HepG2 (cell line): ENCODE results near the gene FBXO24. TPM values are rescaled to one million over a fixed set of nuclear protein-coding genes. Genes with fewer than 3 reads are reported as not detected.

ENCODE experiments used
- ARHGAP35 ChIP-seq: sonication (generic); formaldehyde crosslinking; IDR thresholded peaks from 2 replicates; pipeline ENCODE4 v1.9.0; 2022; ENCODE audit warnings: mild to moderate bottlenecking, inconsistent platforms, moderate library complexity, missing genetic modification reagents, borderline replicate concordance
- ARNT ChIP-seq: fragments of 450-650 bp; IDR thresholded peaks from 2 replicates; pipeline ENCODE4 v1.6.1; 2017
- CHCHD3 ChIP-seq: sonication (generic); formaldehyde crosslinking; IDR thresholded peaks from 2 replicates; pipeline ENCODE4 v1.8.0; 2022; ENCODE audit warnings: mild to moderate bottlenecking, missing genetic modification reagents, moderate library complexity
- GFI1 ChIP-seq: sonication (generic); formaldehyde crosslinking; IDR thresholded peaks from 2 replicates; pipeline ENCODE4 v1.5.0; 2020; ENCODE audit warnings: missing genetic modification reagents, mild to moderate bottlenecking, borderline replicate concordance
- MAF1 ChIP-seq: sonication (generic); formaldehyde crosslinking; IDR thresholded peaks from 2 replicates; pipeline ENCODE4 v1.5.0; 2020; ENCODE audit warnings: missing genetic modification reagents, borderline replicate concordance
- THYN1 ChIP-seq: sonication (generic); formaldehyde crosslinking; IDR thresholded peaks from 2 replicates; pipeline ENCODE4 v1.8.1; 2023; ENCODE audit warnings: low read depth, mild to moderate bottlenecking, moderate library complexity, missing genetic modification reagents, borderline replicate concordance
- ZBED4 ChIP-seq: sonication (generic); formaldehyde crosslinking; IDR thresholded peaks from 2 replicates; pipeline ENCODE4 v1.4.0; 2020; ENCODE audit warnings: missing genetic modification reagents, borderline replicate concordance
- ZBTB20 ChIP-seq: sonication (generic); formaldehyde crosslinking; IDR thresholded peaks from 2 replicates; pipeline ENCODE4 v1.8.1; 2023; ENCODE audit warnings: missing genetic modification reagents, low read depth, mild to moderate bottlenecking, borderline replicate concordance
- ZBTB37 ChIP-seq: sonication (generic); formaldehyde crosslinking; IDR thresholded peaks from 2 replicates; pipeline ENCODE4 v1.4.0; 2020; ENCODE audit warnings: mild to moderate bottlenecking, missing genetic modification reagents
- ZFX ChIP-seq: sonication (generic); formaldehyde crosslinking; IDR thresholded peaks from 2 replicates; pipeline ENCODE4 v1.4.0; 2020; ENCODE audit warnings: mild to moderate bottlenecking, low read depth, missing genetic modification reagents, moderate library complexity
- ZFY ChIP-seq: sonication (generic); formaldehyde crosslinking; IDR thresholded peaks from 2 replicates; pipeline ENCODE4 v1.4.0; 2020; ENCODE audit warnings: missing genetic modification reagents
- ZNF331 ChIP-seq: sonication (generic); formaldehyde crosslinking; IDR thresholded peaks from 2 replicates; pipeline ENCODE4 v1.4.0; 2020; ENCODE audit warnings: missing genetic modification reagents
- ZNF841 ChIP-seq: sonication (generic); formaldehyde crosslinking; IDR thresholded peaks from 2 replicates; pipeline ENCODE4 v1.8.1; 2023; ENCODE audit warnings: missing genetic modification reagents, borderline replicate concordance
- ZSCAN25 ChIP-seq: sonication (generic); formaldehyde crosslinking; IDR thresholded peaks from 2 replicates; pipeline ENCODE4 v1.8.0; 2022; ENCODE audit warnings: mild to moderate bottlenecking, missing genetic modification reagents
- polyA plus RNA-seq, 8 experiments: library from polyadenylated mRNA; depleted of rRNA in 3 of 8; stranded (reverse) in 7 of 8; unstranded in 1 of 8; fragments of >200 nt; fragmentation: Illumina TruSeq in 4 of 8; extraction: Trizol in 4 of 8; gene quantifications; 2 replicates each; pipeline versions ENCODE4 v1.2.1 to v1.2.3, GENCODE V29; 2011 to 2016; ENCODE audit warnings: low read depth in 4 of 8, missing spikeins in 1 of 8, mixed read lengths in 1 of 8; ENCODE audit not compliant: insufficient read depth in 1 of 8
- total RNA-seq, 5 experiments: library from RNA; depleted of rRNA; stranded (reverse); fragments of >200 nt; fragmentation: Illumina TruSeq; extraction: Trizol; gene quantifications; 2 replicates each; pipeline ENCODE4 v1.2.3, GENCODE V29; 2016; ENCODE audit warnings: low read depth in 1 of 5
- TF ChIP-seq, protein P1 (sequence below): sonication (generic); formaldehyde crosslinking; IDR thresholded peaks from 2 replicates; pipeline ENCODE4 v1.8.1; 2023; ENCODE audit warnings: mild to moderate bottlenecking, inconsistent platforms, moderate library complexity, missing genetic modification reagents, borderline replicate concordance
- TF ChIP-seq, protein P2 (sequence below): IDR thresholded peaks from 2 replicates; pipeline ENCODE4 v1.6.1; 2012; ENCODE audit warnings: low read depth, low read length, improper control_type of control experiment
- TF ChIP-seq, protein P3 (sequence below): sonication (generic); formaldehyde crosslinking; IDR thresholded peaks from 2 replicates; pipeline ENCODE4 v1.4.0; 2020; ENCODE audit warnings: mild to moderate bottlenecking, low read depth, missing genetic modification reagents
- TF ChIP-seq, protein P4 (sequence below): sonication (generic); formaldehyde crosslinking; IDR thresholded peaks from 2 replicates; pipeline ENCODE4 v1.5.0; 2020; ENCODE audit warnings: missing genetic modification reagents, mild to moderate bottlenecking, borderline replicate concordance

FBXO24 gene
- total and polyA plus RNA-seq, 2 of the 13 experiments (the other 11 are each of a cell fraction or from before 2014, with no cell fraction given): 0.20 to 0.55 TPM

GRCh38 chr7:100539436-100540006, 46.6 kb upstream of the FBXO24 start (continued):
- TF ChIP-seq, protein P1, sequence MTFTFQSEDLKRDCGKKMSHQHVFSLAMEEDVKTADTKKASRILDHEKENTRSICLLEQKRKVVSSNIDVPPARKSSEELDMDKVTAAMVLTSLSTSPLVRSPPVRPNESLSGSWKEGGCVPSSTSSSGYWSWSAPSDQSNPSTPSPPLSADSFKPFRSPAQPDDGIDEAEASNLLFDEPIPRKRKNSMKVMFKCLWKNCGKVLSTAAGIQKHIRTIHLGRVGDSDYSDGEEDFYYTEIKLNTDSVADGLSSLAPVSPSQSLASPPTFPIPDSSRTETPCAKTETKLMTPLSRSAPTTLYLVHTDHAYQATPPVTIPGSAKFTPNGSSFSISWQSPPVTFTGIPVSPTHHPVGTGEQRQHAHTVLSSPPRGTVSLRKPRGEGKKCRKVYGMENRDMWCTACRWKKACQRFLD (CRISPR knock-in tag): no peak
- TF ChIP-seq ZFX (CRISPR knock-in tag): no peak
- 0 out of 2 replicates have a peak, but pooled peaks have one; percentile 3 for TF ChIP-seq ZNF331 (CRISPR knock-in tag)
- no peak for TF ChIP-seq ARNT
- 0 out of 2 replicates have a peak, but pooled peaks have one; percentile 8 for TF ChIP-seq GFI1 (CRISPR knock-in tag)
- TF ChIP-seq THYN1: no peak
- no peak; the same call in none of the 2 replicates for TF ChIP-seq ARHGAP35
- no peak for TF ChIP-seq ZBTB37 (CRISPR knock-in tag)
- no peak for TF ChIP-seq ZNF841 (CRISPR knock-in tag)
- TF ChIP-seq, protein P2, sequence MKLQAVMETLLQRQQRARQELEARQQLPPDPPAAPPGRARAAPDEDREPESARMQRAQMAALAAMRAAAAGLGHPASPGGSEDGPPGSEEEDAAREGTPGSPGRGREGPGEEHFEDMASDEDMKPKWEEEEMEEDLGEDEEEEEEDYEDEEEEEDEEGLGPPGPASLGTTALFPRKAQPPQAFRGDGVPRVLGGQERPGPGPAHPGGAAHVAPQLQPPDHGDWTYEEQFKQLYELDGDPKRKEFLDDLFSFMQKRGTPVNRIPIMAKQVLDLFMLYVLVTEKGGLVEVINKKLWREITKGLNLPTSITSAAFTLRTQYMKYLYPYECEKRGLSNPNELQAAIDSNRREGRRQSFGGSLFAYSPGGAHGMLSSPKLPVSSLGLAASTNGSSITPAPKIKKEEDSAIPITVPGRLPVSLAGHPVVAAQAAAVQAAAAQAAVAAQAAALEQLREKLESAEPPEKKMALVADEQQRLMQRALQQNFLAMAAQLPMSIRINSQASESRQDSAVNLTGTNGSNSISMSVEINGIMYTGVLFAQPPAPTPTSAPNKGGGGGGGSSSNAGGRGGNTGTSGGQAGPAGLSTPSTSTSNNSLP: no peak
- TF ChIP-seq, protein P3, sequence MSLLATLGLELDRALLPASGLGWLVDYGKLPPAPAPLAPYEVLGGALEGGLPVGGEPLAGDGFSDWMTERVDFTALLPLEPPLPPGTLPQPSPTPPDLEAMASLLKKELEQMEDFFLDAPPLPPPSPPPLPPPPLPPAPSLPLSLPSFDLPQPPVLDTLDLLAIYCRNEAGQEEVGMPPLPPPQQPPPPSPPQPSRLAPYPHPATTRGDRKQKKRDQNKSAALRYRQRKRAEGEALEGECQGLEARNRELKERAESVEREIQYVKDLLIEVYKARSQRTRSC (CRISPR knock-in tag): 0 out of 2 replicates have a peak, but pooled peaks have one; percentile 16
- no peak for TF ChIP-seq ZBED4
- TF ChIP-seq ZBTB20 (CRISPR knock-in tag): 0 out of 2 replicates have a peak, but pooled peaks have one; percentile 14
- no peak for TF ChIP-seq CHCHD3
- peak; percentile 7 for TF ChIP-seq ZFY
- TF ChIP-seq, protein P4, sequence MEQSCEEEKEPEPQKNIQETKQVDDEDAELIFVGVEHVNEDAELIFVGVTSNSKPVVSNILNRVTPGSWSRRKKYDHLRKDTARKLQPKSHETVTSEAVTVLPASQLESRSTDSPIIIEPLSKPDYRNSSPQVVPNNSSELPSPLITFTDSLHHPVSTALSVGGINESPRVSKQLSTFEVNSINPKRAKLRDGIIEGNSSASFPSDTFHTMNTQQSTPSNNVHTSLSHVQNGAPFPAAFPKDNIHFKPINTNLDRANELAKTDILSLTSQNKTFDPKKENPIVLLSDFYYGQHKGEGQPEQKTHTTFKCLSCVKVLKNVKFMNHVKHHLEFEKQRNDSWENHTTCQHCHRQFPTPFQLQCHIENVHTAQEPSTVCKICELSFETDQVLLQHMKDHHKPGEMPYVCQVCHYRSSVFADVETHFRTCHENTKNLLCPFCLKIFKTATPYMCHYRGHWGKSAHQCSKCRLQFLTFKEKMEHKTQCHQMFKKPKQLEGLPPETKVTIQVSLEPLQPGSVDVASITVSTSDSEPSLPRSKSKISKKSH: no peak; the same call in 1 of the 2 replicates
- TF ChIP-seq MAF1 (CRISPR knock-in tag): no peak
- TF ChIP-seq ZSCAN25 (CRISPR knock-in tag): 0 out of 2 replicates have a peak, but pooled peaks have one; percentile 5
